Smooth muscle cell (in vitro differentiated cells): Measurements from ENCODE around the gene KCNMA1. TPM values are rescaled to one million over a fixed set of nuclear protein-coding genes. Genes with fewer than 3 reads are reported as not detected.

Experiments used
- DNase-seq: peaks from one replicate; lab custom pipeline; 2025; ENCODE audit not compliant: unreplicated experiment; lab: John Stamatoyannopoulos, UW
- H2AFZ ChIP-seq: fragments of 200-600 bp; sonication (generic); 2 replicates; pipeline ENCODE4 v1.6.0; 2016; ENCODE audit warnings: antibody characterized with exemption, low read depth, mild to moderate bottlenecking
- H3F3A ChIP-seq: fragments of 200-600 bp; sonication (generic); 2 replicates; pipeline ENCODE4 v1.6.0; 2017; ENCODE audit warnings: antibody characterized with exemption, low read depth
- H3K27ac ChIP-seq: fragments of 200-600 bp; sonication (generic); 2 replicates; pipeline ENCODE4 v1.5.1; 2016; ENCODE audit warnings: low read depth, mild to moderate bottlenecking
- H3K27me3 ChIP-seq: fragments of 200-600 bp; sonication (generic); 2 replicates; pipeline ENCODE4 v1.6.1; 2016; ENCODE audit warnings: low read depth, mild to moderate bottlenecking
- H3K36me3 ChIP-seq: fragments of 200-600 bp; sonication (generic); 2 replicates; pipeline ENCODE4 v1.5.1; 2016; ENCODE audit warnings: low read depth
- H3K4me1 ChIP-seq: fragments of 200-600 bp; sonication (generic); 2 replicates; pipeline ENCODE4 v1.5.1; 2016; ENCODE audit warnings: low read depth
- H3K4me2 ChIP-seq: fragments of 200-600 bp; sonication (generic); 2 replicates; pipeline ENCODE4 v1.6.0; 2016; ENCODE audit warnings: mild to moderate bottlenecking
- H3K4me3 ChIP-seq: fragments of 200-600 bp; sonication (generic); 2 replicates; pipeline ENCODE4 v1.5.1; 2016; ENCODE audit warnings: mild to moderate bottlenecking
- H3K79me2 ChIP-seq: fragments of 200-600 bp; sonication (generic); 2 replicates; pipeline ENCODE4 v1.6.0; 2016; ENCODE audit warnings: low read depth, mild to moderate bottlenecking
- H3K9ac ChIP-seq: fragments of 200-600 bp; sonication (generic); 2 replicates; pipeline ENCODE4 v1.6.0; 2016; ENCODE audit warnings: low read depth
- H3K9me3 ChIP-seq: fragments of 200-600 bp; sonication (generic); replicated peaks from 2 replicates; pipeline ENCODE4 v1.5.1; 2016; ENCODE audit warnings: low read depth
- H4K20me1 ChIP-seq: fragments of 200-600 bp; sonication (generic); 2 replicates; pipeline ENCODE4 v1.6.0; 2016; ENCODE audit warnings: low read depth
- WGBS: methylation state at CpG from one replicate; pipeline ENCODE4 v1.1.7; 2016; ENCODE audit warnings: low lambda C conversion rate; 5-methylcytosine and 5-hydroxymethylcytosine counted together
- polyA plus RNA-seq: library from polyadenylated mRNA; unstranded; fragments of >200 nt; fragmentation: Nextera tagmentation; extraction: Ambion mirVana; gene quantifications from 2 replicates; pipeline ENCODE4 v1.2.1, GENCODE V29; 2016
- total RNA-seq: library from RNA; depleted of rRNA; stranded (reverse); fragments of >200 nt; gene quantifications from 2 replicates; pipeline ENCODE4 v1.2.3, GENCODE V29; 2014
- TF ChIP-seq, protein P1 (sequence below): fragments of 200-600 bp; sonication (generic); IDR thresholded peaks from 2 replicates; pipeline ENCODE4 v1.5.1; 2017; ENCODE audit warnings: borderline replicate concordance, mild to moderate bottlenecking, antibody characterized with exemption; ENCODE audit not compliant: insufficient read depth, poor library complexity, severe bottlenecking

Gene KCNMA1
- total and polyA plus RNA-seq, 2 experiments from 2014 or later = 9.1 to 23.4 TPM

DNA sequence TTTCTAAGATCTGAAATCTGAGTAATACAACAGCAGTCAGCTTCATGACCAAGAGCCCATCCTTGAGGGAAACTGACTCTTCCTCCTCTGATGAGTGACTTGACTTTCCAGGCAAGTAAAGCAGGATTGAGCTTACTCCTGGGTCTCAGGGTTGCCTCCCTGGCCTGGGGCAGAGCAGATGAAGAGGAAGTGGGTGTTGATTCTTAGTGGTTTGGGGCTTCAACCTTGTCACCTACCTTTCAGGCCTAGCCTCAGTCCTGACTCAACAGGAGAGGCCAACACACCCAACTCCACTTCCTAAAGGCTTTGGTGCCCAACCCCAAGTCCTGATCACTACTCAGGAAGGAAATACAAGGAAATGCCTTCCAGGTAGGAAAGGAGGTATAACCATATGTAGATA, 54.1 kb downstream of the KCNMA1 start:
- DNase-seq = no peak
- TF ChIP-seq, protein P1, sequence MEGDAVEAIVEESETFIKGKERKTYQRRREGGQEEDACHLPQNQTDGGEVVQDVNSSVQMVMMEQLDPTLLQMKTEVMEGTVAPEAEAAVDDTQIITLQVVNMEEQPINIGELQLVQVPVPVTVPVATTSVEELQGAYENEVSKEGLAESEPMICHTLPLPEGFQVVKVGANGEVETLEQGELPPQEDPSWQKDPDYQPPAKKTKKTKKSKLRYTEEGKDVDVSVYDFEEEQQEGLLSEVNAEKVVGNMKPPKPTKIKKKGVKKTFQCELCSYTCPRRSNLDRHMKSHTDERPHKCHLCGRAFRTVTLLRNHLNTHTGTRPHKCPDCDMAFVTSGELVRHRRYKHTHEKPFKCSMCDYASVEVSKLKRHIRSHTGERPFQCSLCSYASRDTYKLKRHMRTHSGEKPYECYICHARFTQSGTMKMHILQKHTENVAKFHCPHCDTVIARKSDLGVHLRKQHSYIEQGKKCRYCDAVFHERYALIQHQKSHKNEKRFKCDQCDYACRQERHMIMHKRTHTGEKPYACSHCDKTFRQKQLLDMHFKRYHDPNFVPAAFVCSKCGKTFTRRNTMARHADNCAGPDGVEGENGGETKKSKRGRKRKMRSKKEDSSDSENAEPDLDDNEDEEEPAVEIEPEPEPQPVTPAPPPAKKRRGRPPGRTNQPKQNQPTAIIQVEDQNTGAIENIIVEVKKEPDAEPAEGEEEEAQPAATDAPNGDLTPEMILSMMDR = no peak
- no peaks in the 10 kb centered on the region for H3K79me2 ChIP-seq
- no peak overlapping the region for H3K4me2 ChIP-seq
- H3K4me3 ChIP-seq = no peak overlapping the region
- peaks cover 9% of the 10 kb centered on the region for H3K4me1 ChIP-seq
- H3K9ac ChIP-seq = no peak overlapping the region
- no peaks in the 10 kb centered on the region for H3K9me3 ChIP-seq
- H3K27ac ChIP-seq = no peak overlapping the region
- H3F3A ChIP-seq = peaks cover 10% of the 10 kb centered on the region
- no peaks in the 10 kb centered on the region for H3K36me3 ChIP-seq
- no peaks in the 10 kb centered on the region for H3K27me3 ChIP-seq
- H2AFZ ChIP-seq = no peak overlapping the region
- no peaks in the 10 kb centered on the region for H4K20me1 ChIP-seq

DNA sequence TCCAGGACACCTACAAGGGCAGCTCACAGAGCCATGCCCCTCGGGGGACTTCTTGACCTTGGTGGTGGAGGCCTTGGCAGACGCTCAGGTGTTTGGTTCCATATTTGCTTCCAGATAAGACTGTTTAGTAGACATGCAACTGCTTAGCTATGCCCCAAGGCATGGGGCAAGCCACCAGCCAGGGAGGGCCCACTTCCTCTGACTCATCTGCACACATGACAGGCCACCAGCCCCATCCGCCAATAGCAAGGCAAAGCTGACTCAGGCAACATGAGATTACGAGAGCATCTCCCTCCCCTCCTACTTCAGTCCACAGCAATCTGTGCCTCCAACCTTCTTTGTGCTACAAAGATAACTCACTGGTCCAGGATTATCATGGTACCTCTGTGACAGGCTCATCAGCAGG, 54.9 kb downstream of the KCNMA1 start:
- Histone ChIP-seq H3K9ac (no peak overlapping the region), H3K4me3 (no peak overlapping the region), H2AFZ (no peak overlapping the region), H3K27me3 (no peaks in the 10 kb centered on the region), H3F3A (peaks cover 10% of the 10 kb centered on the region), H3K27ac (peak overlapping the region; percentile 58), H3K36me3 (no peaks in the 10 kb centered on the region), H3K4me1 (peaks cover 9% of the 10 kb centered on the region), H3K9me3 (no peaks in the 10 kb centered on the region), H3K4me2 (no peak overlapping the region), H4K20me1 (no peaks in the 10 kb centered on the region), H3K79me2 (no peaks in the 10 kb centered on the region)
- WGBS = 66% methylated on average over 4 of the region's 4 CpGs
- DNase-seq = no peak
- TF ChIP-seq, protein P1 = no peak

DNA sequence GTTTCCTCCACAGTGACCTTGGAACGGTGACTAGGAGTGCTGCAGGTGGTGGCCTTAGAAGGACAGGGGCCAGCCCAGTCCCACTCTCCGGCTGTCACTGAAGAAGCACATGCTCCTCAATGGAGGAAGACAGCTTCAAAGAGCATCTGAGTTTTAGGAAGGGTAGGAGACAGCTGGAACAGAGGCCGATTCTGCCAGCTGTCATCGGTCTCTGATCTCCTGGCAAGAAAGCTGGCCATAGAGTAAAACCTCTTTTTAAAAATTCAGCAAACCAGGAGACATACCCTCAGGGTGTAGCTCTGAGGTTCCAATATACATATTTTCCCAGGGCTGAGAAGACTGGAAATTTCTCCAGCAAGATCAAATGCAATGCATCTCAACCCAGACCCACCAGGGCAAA, 55.9 kb downstream of the KCNMA1 start:
- Histone ChIP-seq H3K4me1 (peaks cover under 1% of the 10 kb centered on the region), H3K27ac (no peak overlapping the region), H3K4me3 (no peak overlapping the region), H4K20me1 (no peaks in the 10 kb centered on the region), H3F3A (peaks cover 5% of the 10 kb centered on the region), H3K36me3 (no peaks in the 10 kb centered on the region), H3K4me2 (no peak overlapping the region), H3K27me3 (no peaks in the 10 kb centered on the region), H3K9ac (no peak overlapping the region), H3K79me2 (no peaks in the 10 kb centered on the region), H2AFZ (no peak overlapping the region), H3K9me3 (no peaks in the 10 kb centered on the region)
- WGBS = 98% methylated on average over 4 of the region's 4 CpGs
- no peak for DNase-seq
- TF ChIP-seq, protein P1 = no peak

DNA sequence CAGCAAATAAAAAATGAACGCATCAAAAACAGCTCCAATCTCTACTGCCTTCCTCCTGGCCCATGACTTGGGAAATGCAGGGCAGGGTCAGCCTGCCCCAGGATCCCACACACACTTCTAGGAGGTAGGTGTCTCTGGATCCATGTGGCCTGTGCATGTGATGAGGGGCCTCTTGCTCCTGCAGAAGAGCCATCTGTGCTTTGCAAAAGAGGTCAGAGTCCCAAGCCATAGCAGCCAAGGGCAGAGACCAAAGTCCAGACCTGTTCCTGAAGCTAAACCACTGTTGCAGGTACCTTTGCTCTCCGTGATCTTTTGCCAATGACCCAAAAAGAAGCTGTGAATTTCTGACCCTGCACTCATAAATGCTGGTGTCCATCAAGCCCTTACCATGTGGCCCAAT, 57.1 kb downstream of the KCNMA1 start:
- DNase-seq = no peak
- Histone ChIP-seq H3K27me3 (no peaks in the 10 kb centered on the region), H3K79me2 (no peaks in the 10 kb centered on the region), H4K20me1 (no peaks in the 10 kb centered on the region), H3K4me1 (no peaks in the 10 kb centered on the region), H3K27ac (no peak overlapping the region), H3K36me3 (no peaks in the 10 kb centered on the region), H3K4me3 (no peak overlapping the region), H3K9me3 (no peaks in the 10 kb centered on the region), H2AFZ (no peak overlapping the region), H3F3A (no peaks in the 10 kb centered on the region), H3K9ac (no peak overlapping the region), H3K4me2 (no peak overlapping the region)
- 92% methylated on average over 2 of the region's 2 CpGs for WGBS
- TF ChIP-seq, protein P1 = no peak
